SK-N-MC (cell line): ENCODE results near the gene SCMH1.

ENCODE experiments used
- DNase-seq: peaks from one replicate; pipeline ENCODE4 v3.0.0-alpha.2; 2011; ENCODE audit warnings: low read depth, low spot score
- H3K27ac ChIP-seq: fragments of 200-600 bp; sonication (generic); 2 replicates; pipeline ENCODE4 v1.5.1; 2016; ENCODE audit warnings: mixed run types
- H3K36me3 ChIP-seq: fragments of 200-600 bp; sonication (generic); 2 replicates; pipeline ENCODE4 v1.6.1; 2017; ENCODE audit warnings: antibody characterized with exemption, low read length, mixed read lengths; ENCODE audit not compliant: insufficient read depth
- H3K4me3 ChIP-seq: fragments of 200-600 bp; sonication (generic); 2 replicates; pipeline ENCODE4 v1.5.1; 2016
- H3K9ac ChIP-seq: fragments of 200-600 bp; sonication (generic); 2 replicates; pipeline ENCODE4 v1.8.0; 2017; ENCODE audit warnings: mixed run types, mixed read lengths; ENCODE audit not compliant: insufficient read length
- H3K9me3 ChIP-seq: fragments of 200-600 bp; sonication (generic); 2 replicates; pipeline ENCODE4 v1.6.1; 2017; ENCODE audit warnings: low read depth, mild to moderate bottlenecking, antibody characterized with exemption, low read length, moderate library complexity, mixed read lengths
- EZH2 ChIP-seq: fragments of 200-600 bp; sonication (generic); IDR thresholded peaks from one replicate; pipeline ENCODE4 v1.6.1; 2017; ENCODE audit warnings: antibody characterized with exemption
- FOXP2 ChIP-seq: optimal IDR thresholded peaks from 2 replicates; pipeline ENCODE3; 2011; ENCODE audit warnings: mild to moderate bottlenecking, moderate library complexity; ENCODE audit not compliant: insufficient read depth; ENCODE audit errors: extremely low read length, control extremely low read depth
- POLR2AphosphoS5 ChIP-seq: IDR thresholded peaks from 2 replicates; pipeline ENCODE4 v1.6.1; 2012; ENCODE audit warnings: mild to moderate bottlenecking, low read depth, low read length, borderline replicate concordance

SCMH1 gene

GRCh38 chr1:41109310-41110197 is 132.6 kb downstream of the SCMH1 start:
- Histone ChIP-seq H3K4me3 (no peak overlapping the region), H3K9ac (no peak overlapping the region), H3K9me3 (no peaks in the 10 kb centered on the region), H3K36me3 (peaks cover 15% of the 10 kb centered on the region), H3K27ac (peak overlapping the region; percentile 33; the same call in 1 of the 2 replicates)
- TF ChIP-seq POLR2AphosphoS5: no peak
- no peak for TF ChIP-seq FOXP2
- no peak for TF ChIP-seq EZH2
- no peak for DNase-seq

GRCh38 chr1:41108696-41109275 is 133.3 kb downstream of the SCMH1 start:
- no peak overlapping the region for H3K4me3 ChIP-seq
- no peak overlapping the region for H3K9ac ChIP-seq
- peak overlapping the region; percentile 33 for H3K27ac ChIP-seq
- TF ChIP-seq FOXP2 (no peak), POLR2AphosphoS5 (no peak), EZH2 (no peak)
- H3K36me3 ChIP-seq: peaks cover 15% of the 10 kb centered on the region
- no peaks in the 10 kb centered on the region for H3K9me3 ChIP-seq
- no peak for DNase-seq

- Histone ChIP-seq H3K4me3 (no peak overlapping the region), H3K36me3 (no peaks in the 10 kb centered on the region), H3K9me3 (no peaks in the 10 kb centered on the region), H3K27ac (peak overlapping the region; percentile 91; the same call in 1 of the 2 replicates), H3K9ac (no peak overlapping the region)
- TF ChIP-seq FOXP2 (no peak), POLR2AphosphoS5 (no peak), EZH2 (no peak)
- DNase-seq: no peak
Observed at GRCh38 chr1:41103766-41104165, 138.3 kb downstream of the SCMH1 start.

- Histone ChIP-seq H3K27ac (peak overlapping the region; percentile 91), H3K9ac (no peak overlapping the region), H3K9me3 (no peaks in the 10 kb centered on the region), H3K4me3 (peak overlapping the region; percentile 36), H3K36me3 (no peaks in the 10 kb centered on the region)
- no peak for DNase-seq
- TF ChIP-seq POLR2AphosphoS5: no peak
- TF ChIP-seq EZH2: no peak
- TF ChIP-seq FOXP2: no peak
Observed at GRCh38 chr1:41102653-41103052, 139.5 kb downstream of the SCMH1 start.

GRCh38 chr1:41101950-41102607 is 140.0 kb downstream of the SCMH1 start:
- Histone ChIP-seq H3K4me3 (peak overlapping the region; percentile 36), H3K27ac (peak overlapping the region; percentile 91), H3K9ac (no peak overlapping the region), H3K36me3 (no peaks in the 10 kb centered on the region), H3K9me3 (no peaks in the 10 kb centered on the region)
- peak; percentile 66 for DNase-seq
- TF ChIP-seq POLR2AphosphoS5 (no peak), EZH2 (no peak), FOXP2 (no peak)

- H3K4me3 ChIP-seq: peak overlapping the region; percentile 32; the same call in 1 of the 2 replicates
Observed at GRCh38 chr1:41101076-41101475, 141.0 kb downstream of the SCMH1 start.

GRCh38 chr1:41100170-41100569 is 141.9 kb downstream of the SCMH1 start:
- no peak overlapping the region for H3K9ac ChIP-seq
- no peak overlapping the region for H3K4me3 ChIP-seq
- no peak overlapping the region for H3K27ac ChIP-seq
- H3K9me3 ChIP-seq: no peaks in the 10 kb centered on the region
- DNase-seq: no peak
- H3K36me3 ChIP-seq: no peaks in the 10 kb centered on the region; the same call in 1 of the 2 replicates
- TF ChIP-seq FOXP2 (no peak), EZH2 (no peak), POLR2AphosphoS5 (no peak)

More at GRCh38 chr1:41101076-41101475, 141.0 kb downstream of the SCMH1 start:
- no peak for TF ChIP-seq FOXP2
- TF ChIP-seq POLR2AphosphoS5: no peak
- TF ChIP-seq EZH2: no peak
- no peak for DNase-seq
- H3K27ac ChIP-seq: peak overlapping the region; percentile 91
- H3K36me3 ChIP-seq: no peaks in the 10 kb centered on the region; the same call in 1 of the 2 replicates
- no peak overlapping the region for H3K9ac ChIP-seq
- H3K9me3 ChIP-seq: no peaks in the 10 kb centered on the region
